ENCODE measurements around the gene MAN2B2.

- TF ChIP-seq POLR2A (IDR thresholded peaks at IDR 0.05) = no peak
- no peak for TF ChIP-seq CTCF (IDR thresholded peaks at IDR 0.05 in 4 of 5, conservative IDR thresholded peaks at IDR 0.05 in 1 of 5)
Measured at GRCh38 chr4:6620891-6621555, 46.0 kb downstream of the MAN2B2 start.
